Measurements from ENCODE around the gene AMH. TPM values are rescaled to one million over a fixed set of nuclear protein-coding genes. Genes with fewer than 3 reads are reported as not detected.
"Not testable (repeated sequence)": the region's sequence is repeated elsewhere in the genome, so short reads cannot be mapped to it uniquely, and the experiment has no call there.

Gene AMH
- polyA plus RNA-seq (2013, experiment 1 of 2), result 10.1 TPM
- polyA plus RNA-seq (2013, experiment 2 of 2), result 9.2 TPM

- Histone ChIP-seq H3K27me3 (ENCODE audit: control insufficient read depth in 3 of 3, insufficient read depth in 3 of 3, low read depth in 1 of 3, low read length in 3 of 3) (peaks cover 2 to 24% (median 3%) of the 10 kb centered on the region in 3 experiments), H3K18ac (ENCODE audit: low read length) (peak within 1 kb of the TSS; percentile 2), H2BK120ac (ENCODE audit: low read depth, low read length) (no peak within 1 kb of the TSS), H2AK5ac (ENCODE audit: low read depth, low read length) (no peak within 1 kb of the TSS), H2BK15ac (ENCODE audit: low read length) (no peak within 1 kb of the TSS), H3K4ac (ENCODE audit: low read length) (no peak within 1 kb of the TSS), H4K91ac (ENCODE audit: low read depth, low read length, poor library complexity) (no peak within 1 kb of the TSS), H2BK12ac (ENCODE audit: low read length) (peak within 1 kb of the TSS; percentile 22), H3K14ac (ENCODE audit: low read length) (peak within 1 kb of the TSS; percentile 71), H3K9me3 (replicated peaks in 1 of 2; ENCODE audit: control insufficient read depth in 2 of 2, insufficient read depth in 1 of 2, low read depth in 1 of 2, low read length in 2 of 2) (peaks cover 0 to 5% of the 10 kb centered on the region in 2 donors), H3K36me3 (replicated peaks in 1 of 2; ENCODE audit: control insufficient read depth in 2 of 2, insufficient read depth in 2 of 2, low read length in 2 of 2) (peaks cover 30 to 60% of the 10 kb centered on the region in 2 donors), H2BK5ac (ENCODE audit: low read length) (peak within 1 kb of the TSS; percentile 93), H3K9ac (ENCODE audit: low read depth, low read length, poor library complexity) (no peak within 1 kb of the TSS), H3K23ac (ENCODE audit: low read depth, low read length, poor library complexity) (peak within 1 kb of the TSS; percentile 93), H3K79me1 (ENCODE audit: low read depth, low read length) (peaks cover 8% of the 10 kb centered on the region), H2AFZ (ENCODE audit: low read length) (no peak within 1 kb of the TSS), H4K8ac (ENCODE audit: low read depth, low read length) (no peak within 1 kb of the TSS), H3K4me1 (ENCODE audit: control insufficient read depth in 2 of 2, insufficient read depth in 1 of 2, low read depth in 1 of 2, low read length in 2 of 2) (peaks cover 0 to 11% of the 10 kb centered on the region in 2 donors), H3K4me2 (ENCODE audit: insufficient read depth, low read length, poor library complexity, severe bottlenecking) (no peak within 1 kb of the TSS), H3K4me3 (ENCODE audit: low read length in 2 of 2) (no peak within 1 kb of the TSS), H3K27ac (replicated peaks; ENCODE audit: low read length) (no peak within 1 kb of the TSS)
- DNase-seq (ENCODE audit: low spot score), result no peak
- no CpG with 5 or more reads among the region's 27 CpGs for WGBS, 2 donors (ENCODE audit: extremely low coverage in 2 of 2, insufficient read length in 2 of 2, insufficient replicate concordance in 1 of 2)
Measured at GRCh38 chr19:2249010-2249866, at the start of gene AMH. Gene AMH, plus strand, starts transcription at chr19:2249323. Its CDS starts 10 bp downstream, at chr19:2249333.

DNA sequence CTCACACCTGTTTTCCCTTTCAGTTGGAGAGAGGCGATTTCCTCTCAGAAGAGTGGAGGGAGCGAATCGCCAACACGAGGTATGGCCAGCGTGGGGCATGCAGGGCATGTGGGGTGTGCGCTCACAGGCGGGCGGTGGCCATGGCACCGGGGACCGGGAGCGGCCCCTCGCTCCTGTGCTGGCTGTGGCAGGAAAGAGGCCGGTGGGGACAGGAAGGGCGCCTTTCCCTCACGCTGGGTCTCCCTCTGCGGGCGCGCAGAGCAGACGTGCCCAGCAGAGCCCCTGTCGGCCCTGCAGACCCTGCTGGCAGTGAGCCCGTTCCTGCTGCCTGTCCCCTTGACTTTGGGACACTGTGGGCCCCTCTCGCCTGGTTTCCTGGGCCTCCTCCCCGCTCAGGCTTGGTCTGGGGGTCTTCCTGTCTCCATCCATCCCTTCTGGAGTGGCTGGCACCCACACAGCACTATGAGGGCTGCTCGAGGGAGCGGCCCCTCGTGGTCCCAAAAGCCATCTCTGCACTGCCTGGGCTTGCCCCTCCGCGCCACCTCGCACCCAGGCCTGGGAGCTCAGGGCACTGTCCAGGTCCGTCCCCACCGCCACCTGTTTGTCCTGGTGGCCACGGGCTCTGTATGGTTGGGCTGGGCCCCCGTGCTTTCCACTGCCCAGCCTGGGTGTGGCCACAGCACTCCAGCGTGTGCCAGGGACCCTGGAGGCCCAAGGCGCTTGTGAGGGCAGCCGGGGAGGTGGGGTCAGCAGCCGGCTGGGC, 49.1 kb upstream of the AMH start:
- Histone ChIP-seq H3K9ac (ENCODE audit: low read depth, low read length, poor library complexity) (no peak overlapping the region), H2BK120ac (ENCODE audit: low read depth, low read length) (no peak overlapping the region), H3K14ac (ENCODE audit: low read length) (peak overlapping the region; percentile 47), H2AFZ (ENCODE audit: low read length) (no peak overlapping the region), H2BK15ac (ENCODE audit: low read length) (no peak overlapping the region), H3K18ac (ENCODE audit: low read length) (peak overlapping the region; percentile 5), H3K9me3 (replicated peaks in 1 of 2; ENCODE audit: control insufficient read depth in 2 of 2, insufficient read depth in 1 of 2, low read depth in 1 of 2, low read length in 2 of 2) (peaks cover 0 to 3% of the 10 kb centered on the region in 2 donors), H2AK5ac (ENCODE audit: low read depth, low read length) (no peak overlapping the region), H4K91ac (ENCODE audit: low read depth, low read length, poor library complexity) (no peak overlapping the region), H2BK12ac (ENCODE audit: low read length) (no peak overlapping the region), H3K23ac (ENCODE audit: low read depth, low read length, poor library complexity) (no peak overlapping the region), H2BK5ac (ENCODE audit: low read length) (no peak overlapping the region), H3K27me3 (ENCODE audit: control insufficient read depth in 3 of 3, insufficient read depth in 3 of 3, low read depth in 1 of 3, low read length in 3 of 3) (no peaks in the 10 kb centered on the region), H3K27ac (replicated peaks; ENCODE audit: low read length) (no peak overlapping the region), H3K4ac (ENCODE audit: low read length) (no peak overlapping the region), H4K8ac (ENCODE audit: low read depth, low read length) (peak overlapping the region; percentile 29), H3K79me1 (ENCODE audit: low read depth, low read length) (peaks cover 32% of the 10 kb centered on the region), H3K36me3 (replicated peaks in 1 of 2; ENCODE audit: control insufficient read depth in 2 of 2, insufficient read depth in 2 of 2, low read length in 2 of 2) (peaks cover 37 to 84% of the 10 kb centered on the region in 2 donors), H3K4me3 (ENCODE audit: low read length in 2 of 2) (no peak overlapping the region), H3K4me2 (ENCODE audit: insufficient read depth, low read length, poor library complexity, severe bottlenecking) (no peak overlapping the region), H3K4me1 (ENCODE audit: control insufficient read depth in 2 of 2, insufficient read depth in 1 of 2, low read depth in 1 of 2, low read length in 2 of 2) (peaks cover 0 to 7% of the 10 kb centered on the region in 2 donors)
- no peak for DNase-seq (ENCODE audit: low spot score)
- WGBS, 2 donors (ENCODE audit: extremely low coverage in 2 of 2, insufficient read length in 2 of 2, insufficient replicate concordance in 1 of 2), result no CpG with 5 or more reads among the region's 37 CpGs

DNA sequence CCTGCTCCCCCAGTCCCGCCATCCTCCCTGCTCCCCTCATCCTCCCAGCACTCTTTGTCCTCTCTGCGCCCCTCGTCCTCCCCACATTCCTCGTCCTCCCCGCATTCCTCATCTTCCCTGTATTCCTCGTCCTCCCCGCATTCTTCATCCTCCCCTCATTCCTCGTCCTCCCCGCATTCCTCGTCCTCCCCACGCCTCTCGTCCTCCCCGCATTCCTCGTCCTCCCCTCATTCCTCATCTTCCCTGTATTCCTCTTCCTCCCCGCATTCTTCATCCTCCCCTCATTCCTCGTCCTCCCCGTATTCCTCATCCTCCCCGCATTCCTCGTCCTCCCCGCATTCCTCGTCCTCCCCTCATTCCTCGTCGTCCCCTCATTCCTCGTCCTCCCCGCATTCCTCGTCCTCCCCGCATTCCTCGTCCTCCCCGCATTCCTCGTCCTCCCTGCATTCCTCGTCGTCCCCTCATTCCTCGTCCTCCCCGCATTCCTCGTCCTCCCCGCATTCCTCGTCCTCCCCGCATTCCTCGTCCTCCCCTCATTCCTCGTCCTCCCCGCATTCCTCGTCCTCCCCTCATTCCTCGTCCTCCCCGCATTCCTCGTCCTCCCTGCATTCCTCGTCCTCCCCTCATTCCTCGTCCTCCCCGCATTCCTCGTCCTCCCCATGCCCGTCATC, 48.4 kb upstream of the AMH start:
- H2AK5ac ChIP-seq (ENCODE audit: low read depth, low read length); H3K14ac ChIP-seq (ENCODE audit: low read length); H2BK5ac ChIP-seq (ENCODE audit: low read length); DNase-seq (ENCODE audit: low spot score); H3K4me2 ChIP-seq (ENCODE audit: insufficient read depth, low read length, poor library complexity, severe bottlenecking); H3K9me3 ChIP-seq (replicated peaks in 1 of 2; ENCODE audit: control insufficient read depth in 2 of 2, insufficient read depth in 1 of 2, low read depth in 1 of 2, low read length in 2 of 2); H2BK15ac ChIP-seq (ENCODE audit: low read length); H4K91ac ChIP-seq (ENCODE audit: low read depth, low read length, poor library complexity); H3K27ac ChIP-seq (replicated peaks; ENCODE audit: low read length); H2BK12ac ChIP-seq (ENCODE audit: low read length); H3K18ac ChIP-seq (ENCODE audit: low read length); H3K9ac ChIP-seq (ENCODE audit: low read depth, low read length, poor library complexity); H3K23ac ChIP-seq (ENCODE audit: low read depth, low read length, poor library complexity); H2BK120ac ChIP-seq (ENCODE audit: low read depth, low read length); H3K4me3 ChIP-seq (ENCODE audit: low read length in 2 of 2); H3K4me1 ChIP-seq (ENCODE audit: control insufficient read depth in 2 of 2, insufficient read depth in 1 of 2, low read depth in 1 of 2, low read length in 2 of 2); H3K27me3 ChIP-seq (ENCODE audit: control insufficient read depth in 3 of 3, insufficient read depth in 3 of 3, low read depth in 1 of 3, low read length in 3 of 3); H2AFZ ChIP-seq (ENCODE audit: low read length); H3K4ac ChIP-seq (ENCODE audit: low read length): not testable (repeated sequence)
- Histone ChIP-seq H4K8ac (ENCODE audit: low read depth, low read length) (peak overlapping the region; percentile 29), H3K79me1 (ENCODE audit: low read depth, low read length) (peaks cover 33% of the 10 kb centered on the region), H3K36me3 (replicated peaks in 1 of 2; ENCODE audit: control insufficient read depth in 2 of 2, insufficient read depth in 2 of 2, low read length in 2 of 2) (peaks cover 31 to 84% of the 10 kb centered on the region in 2 donors)
- WGBS, 2 donors (ENCODE audit: extremely low coverage in 2 of 2, insufficient read length in 2 of 2, insufficient replicate concordance in 1 of 2), result 100% methylated on average over 7 to 38 of the region's 50 CpGs
